ENCODE data around the gene VGLL1. TPM values are rescaled to one million over a fixed set of nuclear protein-coding genes. Genes with fewer than 3 reads are reported as not detected.

VGLL1 gene
- polyA plus RNA-seq, 1 donor from 2014 or later: not detected

DNA sequence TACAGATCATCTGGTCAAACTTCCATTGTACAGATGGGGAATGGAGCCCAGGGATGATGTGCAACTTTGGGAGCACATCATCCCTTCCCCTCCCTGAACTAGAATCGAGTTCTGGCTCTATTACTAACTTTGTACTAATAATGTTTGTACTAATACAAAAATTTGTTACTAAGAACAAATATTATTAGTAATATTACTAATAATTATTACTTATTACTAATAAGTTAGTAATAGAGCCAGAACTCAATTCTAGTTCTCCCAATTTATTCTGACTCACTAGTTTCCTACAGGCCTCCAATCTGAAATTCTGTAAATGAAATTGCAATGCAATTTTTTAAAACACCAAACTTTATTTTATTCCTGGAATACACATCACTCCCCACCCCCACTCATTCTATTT, 68.0 kb downstream of the VGLL1 start:
- Histone ChIP-seq H3K4me2 (ENCODE audit: low read length) (no peak overlapping the region), H2AFZ (ENCODE audit: low read depth, low read length) (no peak overlapping the region), H3K36me3 (ENCODE audit: insufficient read depth, low read length) (no peaks in the 10 kb centered on the region), H3K27ac (ENCODE audit: low read length) (no peak overlapping the region), H3K9ac (ENCODE audit: low read length) (no peak overlapping the region), H3F3A (ENCODE audit: insufficient read depth, low read length, poor library complexity, severe bottlenecking) (no peaks in the 10 kb centered on the region), H3K4me3 (ENCODE audit: low read length) (no peak overlapping the region), H3K27me3 (ENCODE audit: insufficient read depth, low read depth, low read length) (no peaks in the 10 kb centered on the region), H4K20me1 (ENCODE audit: insufficient read depth) (no peaks in the 10 kb centered on the region), H3K9me3 (ENCODE audit: low read length) (no peaks in the 10 kb centered on the region), H3K9me2 (ENCODE audit: insufficient read depth, low read length) (no peaks in the 10 kb centered on the region), H3K79me2 (replicated peaks; ENCODE audit: insufficient read depth, low read length) (no peaks in the 10 kb centered on the region)
- TF ChIP-seq, protein P1, sequence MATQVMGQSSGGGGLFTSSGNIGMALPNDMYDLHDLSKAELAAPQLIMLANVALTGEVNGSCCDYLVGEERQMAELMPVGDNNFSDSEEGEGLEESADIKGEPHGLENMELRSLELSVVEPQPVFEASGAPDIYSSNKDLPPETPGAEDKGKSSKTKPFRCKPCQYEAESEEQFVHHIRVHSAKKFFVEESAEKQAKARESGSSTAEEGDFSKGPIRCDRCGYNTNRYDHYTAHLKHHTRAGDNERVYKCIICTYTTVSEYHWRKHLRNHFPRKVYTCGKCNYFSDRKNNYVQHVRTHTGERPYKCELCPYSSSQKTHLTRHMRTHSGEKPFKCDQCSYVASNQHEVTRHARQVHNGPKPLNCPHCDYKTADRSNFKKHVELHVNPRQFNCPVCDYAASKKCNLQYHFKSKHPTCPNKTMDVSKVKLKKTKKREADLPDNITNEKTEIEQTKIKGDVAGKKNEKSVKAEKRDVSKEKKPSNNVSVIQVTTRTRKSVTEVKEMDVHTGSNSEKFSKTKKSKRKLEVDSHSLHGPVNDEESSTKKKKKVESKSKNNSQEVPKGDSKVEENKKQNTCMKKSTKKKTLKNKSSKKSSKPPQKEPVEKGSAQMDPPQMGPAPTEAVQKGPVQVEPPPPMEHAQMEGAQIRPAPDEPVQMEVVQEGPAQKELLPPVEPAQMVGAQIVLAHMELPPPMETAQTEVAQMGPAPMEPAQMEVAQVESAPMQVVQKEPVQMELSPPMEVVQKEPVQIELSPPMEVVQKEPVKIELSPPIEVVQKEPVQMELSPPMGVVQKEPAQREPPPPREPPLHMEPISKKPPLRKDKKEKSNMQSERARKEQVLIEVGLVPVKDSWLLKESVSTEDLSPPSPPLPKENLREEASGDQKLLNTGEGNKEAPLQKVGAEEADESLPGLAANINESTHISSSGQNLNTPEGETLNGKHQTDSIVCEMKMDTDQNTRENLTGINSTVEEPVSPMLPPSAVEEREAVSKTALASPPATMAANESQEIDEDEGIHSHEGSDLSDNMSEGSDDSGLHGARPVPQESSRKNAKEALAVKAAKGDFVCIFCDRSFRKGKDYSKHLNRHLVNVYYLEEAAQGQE (IDR thresholded peaks at IDR 0.05; ENCODE audit: borderline replicate concordance): no peak
- TF ChIP-seq EZH2 (IDR thresholded peaks at IDR 0.05; ENCODE audit: borderline replicate concordance, insufficient read depth, low read length, poor library complexity, severe bottlenecking) (no peak), EP300 (conservative IDR thresholded peaks at IDR 0.05; ENCODE audit: poor library complexity, severe bottlenecking) (no peak), RAD21 (conservative IDR thresholded peaks at IDR 0.05) (no peak), TAF1 (IDR thresholded peaks at IDR 0.05; ENCODE audit: low read depth) (no peak), SMC3 (conservative IDR thresholded peaks at IDR 0.05; ENCODE audit: poor library complexity) (no peak), MXI1 (conservative IDR thresholded peaks at IDR 0.05; ENCODE audit: poor library complexity, severe bottlenecking) (no peak), POLR2AphosphoS5 (IDR thresholded peaks at IDR 0.05) (no peak)
- TF ChIP-seq, protein P2, sequence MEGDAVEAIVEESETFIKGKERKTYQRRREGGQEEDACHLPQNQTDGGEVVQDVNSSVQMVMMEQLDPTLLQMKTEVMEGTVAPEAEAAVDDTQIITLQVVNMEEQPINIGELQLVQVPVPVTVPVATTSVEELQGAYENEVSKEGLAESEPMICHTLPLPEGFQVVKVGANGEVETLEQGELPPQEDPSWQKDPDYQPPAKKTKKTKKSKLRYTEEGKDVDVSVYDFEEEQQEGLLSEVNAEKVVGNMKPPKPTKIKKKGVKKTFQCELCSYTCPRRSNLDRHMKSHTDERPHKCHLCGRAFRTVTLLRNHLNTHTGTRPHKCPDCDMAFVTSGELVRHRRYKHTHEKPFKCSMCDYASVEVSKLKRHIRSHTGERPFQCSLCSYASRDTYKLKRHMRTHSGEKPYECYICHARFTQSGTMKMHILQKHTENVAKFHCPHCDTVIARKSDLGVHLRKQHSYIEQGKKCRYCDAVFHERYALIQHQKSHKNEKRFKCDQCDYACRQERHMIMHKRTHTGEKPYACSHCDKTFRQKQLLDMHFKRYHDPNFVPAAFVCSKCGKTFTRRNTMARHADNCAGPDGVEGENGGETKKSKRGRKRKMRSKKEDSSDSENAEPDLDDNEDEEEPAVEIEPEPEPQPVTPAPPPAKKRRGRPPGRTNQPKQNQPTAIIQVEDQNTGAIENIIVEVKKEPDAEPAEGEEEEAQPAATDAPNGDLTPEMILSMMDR (IDR thresholded peaks at IDR 0.05; ENCODE audit: poor library complexity, severe bottlenecking): no peak

Small RNA genes within 50 kb of the gene (small RNA-seq; reads per million reads assigned to genes)
- 0 reads per million in 3 experiments for gene MIR934
- gene RF00019: 0 to 1.2 (median 0) reads per million in 3 experiments
- gene RNU6-320P: 0 reads per million in 3 experiments

Other genes starting within 250 kb of the VGLL1 start
- not detected in 2 replicates for gene ADGRG4, start 231.3 kb upstream of the VGLL1 start, polyA plus RNA-seq
- 0.20 TPM in 1 of 2 replicates, not detected in the other for gene BRS3, start 44.3 kb upstream of the VGLL1 start, polyA plus RNA-seq
- 114 and 137 TPM in 2 replicates for gene HTATSF1, start 34.6 kb upstream of the VGLL1 start, polyA plus RNA-seq
- not detected in 2 replicates for gene CD40LG, start 115.9 kb downstream of the VGLL1 start, polyA plus RNA-seq
- 1.4 and 1.8 TPM in 2 replicates for gene ARHGEF6, start 248.7 kb downstream of the VGLL1 start, polyA plus RNA-seq

All from neural cell (in vitro differentiated cells).